Stomach smooth muscle (tissue), 2 donors: ENCODE measurements around the gene SPAG17.

Experiments used
- H3K27ac ChIP-seq: one replicate; pipeline ENCODE4 v1.7.0; 2013; ENCODE audit warnings: mild to moderate bottlenecking, low read length, inconsistent platforms
- H3K27me3 ChIP-seq, 2 donors: one replicate each; pipeline ENCODE4 v1.7.0; 2013; ENCODE audit warnings: low read length in 2 of 2; ENCODE audit not compliant: insufficient read depth in 2 of 2, control insufficient read depth in 1 of 2
- H3K36me3 ChIP-seq, 2 donors: one replicate each; pipeline ENCODE4 v1.7.0; 2013; ENCODE audit warnings: low read length in 2 of 2; ENCODE audit not compliant: control insufficient read depth in 2 of 2, insufficient read depth in 2 of 2
- H3K4me1 ChIP-seq: one replicate; pipeline ENCODE4 v1.7.0; 2013; ENCODE audit warnings: low read length; ENCODE audit not compliant: control insufficient read depth, insufficient read depth
- H3K4me3 ChIP-seq, 2 donors: one replicate each; pipeline ENCODE4 v1.7.0; 2013; ENCODE audit warnings: low read length in 2 of 2
- H3K9ac ChIP-seq, 2 donors: one replicate each; pipeline ENCODE4 v1.7.0; 2013; ENCODE audit warnings: low read length in 2 of 2, mild to moderate bottlenecking in 1 of 2
- H3K9me3 ChIP-seq, 2 donors: one replicate each; pipeline ENCODE4 v1.7.0; 2013; ENCODE audit warnings: low read length in 2 of 2; ENCODE audit not compliant: control insufficient read depth in 2 of 2
- donor health status: healthy.
- donor health status: Pancreatic carcinoma.

SPAG17 gene

GRCh38 chr1:118147522-118147921 lies 37.5 kb downstream of the SPAG17 start:
- peaks cover 0 to 5% of the 10 kb centered on the region in 2 donors for H3K27me3 ChIP-seq
- no peak overlapping the region for H3K4me3 ChIP-seq
- no peaks in the 10 kb centered on the region for H3K36me3 ChIP-seq
- H3K9me3 ChIP-seq, result no peaks in the 10 kb centered on the region
- no peaks in the 10 kb centered on the region for H3K4me1 ChIP-seq
- H3K27ac ChIP-seq, result no peak overlapping the region
- H3K9ac ChIP-seq, result no peak overlapping the region

GRCh38 chr1:118145721-118146120 lies 39.3 kb downstream of the SPAG17 start:
- no peaks in the 10 kb centered on the region for H3K36me3 ChIP-seq
- H3K4me1 ChIP-seq, result no peaks in the 10 kb centered on the region
- H3K27me3 ChIP-seq, result peaks cover 0 to 5% of the 10 kb centered on the region in 2 donors
- no peak overlapping the region for H3K9ac ChIP-seq
- no peaks in the 10 kb centered on the region for H3K9me3 ChIP-seq
- H3K27ac ChIP-seq, result no peak overlapping the region
- no peak overlapping the region for H3K4me3 ChIP-seq

GRCh38 chr1:118144684-118145083 lies 40.3 kb downstream of the SPAG17 start:
- no peak overlapping the region for H3K9ac ChIP-seq
- H3K4me3 ChIP-seq, result no peak overlapping the region
- H3K27me3 ChIP-seq, result peaks cover 0 to 5% of the 10 kb centered on the region in 2 donors
- no peaks in the 10 kb centered on the region for H3K36me3 ChIP-seq
- H3K9me3 ChIP-seq, result no peaks in the 10 kb centered on the region
- no peak overlapping the region for H3K27ac ChIP-seq
- H3K4me1 ChIP-seq, result no peaks in the 10 kb centered on the region

GRCh38 chr1:118143831-118144230 lies 41.2 kb downstream of the SPAG17 start:
- Histone ChIP-seq H3K36me3 (no peaks in the 10 kb centered on the region), H3K4me1 (no peaks in the 10 kb centered on the region), H3K27ac (no peak overlapping the region), H3K9ac (no peak overlapping the region), H3K27me3 (peaks cover 0 to 5% of the 10 kb centered on the region in 2 donors), H3K9me3 (no peaks in the 10 kb centered on the region), H3K4me3 (no peak overlapping the region)

GRCh38 chr1:118143121-118143520 lies 41.9 kb downstream of the SPAG17 start:
- peaks cover 0 to 5% of the 10 kb centered on the region in 2 donors for H3K27me3 ChIP-seq
- H3K36me3 ChIP-seq, result no peaks in the 10 kb centered on the region
- no peak overlapping the region for H3K9ac ChIP-seq
- H3K4me1 ChIP-seq, result no peaks in the 10 kb centered on the region
- no peaks in the 10 kb centered on the region for H3K9me3 ChIP-seq
- H3K27ac ChIP-seq, result no peak overlapping the region
- H3K4me3 ChIP-seq, result no peak overlapping the region

- no peaks in the 10 kb centered on the region for H3K4me1 ChIP-seq
- H3K36me3 ChIP-seq, result no peaks in the 10 kb centered on the region
Measured at GRCh38 chr1:118142546-118142945, 42.5 kb downstream of the SPAG17 start.

GRCh38 chr1:118137900-118138299 lies 47.1 kb downstream of the SPAG17 start:
- H3K9me3 ChIP-seq, result no peaks in the 10 kb centered on the region
- peaks cover 0 to 3% of the 10 kb centered on the region in 2 donors for H3K27me3 ChIP-seq
- no peak overlapping the region for H3K27ac ChIP-seq
- H3K36me3 ChIP-seq, result no peaks in the 10 kb centered on the region
- H3K9ac ChIP-seq, result no peak overlapping the region
- H3K4me3 ChIP-seq, result no peak overlapping the region
- no peaks in the 10 kb centered on the region for H3K4me1 ChIP-seq

More at GRCh38 chr1:118142546-118142945, 42.5 kb downstream of the SPAG17 start:
- Histone ChIP-seq H3K27me3 (peaks cover 0 to 5% of the 10 kb centered on the region in 2 donors), H3K4me3 (no peak overlapping the region), H3K9ac (no peak overlapping the region), H3K9me3 (no peaks in the 10 kb centered on the region), H3K27ac (no peak overlapping the region)

GRCh38 chr1:118136187-118136941 lies 48.7 kb downstream of the SPAG17 start:
- Histone ChIP-seq H3K9ac (no peak overlapping the region), H3K4me1 (no peaks in the 10 kb centered on the region), H3K27me3 (peaks cover 0 to 3% of the 10 kb centered on the region in 2 donors), H3K4me3 (no peak overlapping the region), H3K27ac (no peak overlapping the region), H3K36me3 (no peaks in the 10 kb centered on the region), H3K9me3 (no peaks in the 10 kb centered on the region)

- no peak overlapping the region for H3K27ac ChIP-seq
- peaks cover 0 to 3% of the 10 kb centered on the region in 2 donors for H3K27me3 ChIP-seq
- no peaks in the 10 kb centered on the region for H3K9me3 ChIP-seq
- no peak overlapping the region for H3K9ac ChIP-seq
- no peaks in the 10 kb centered on the region for H3K36me3 ChIP-seq
- no peaks in the 10 kb centered on the region for H3K4me1 ChIP-seq
- H3K4me3 ChIP-seq, result no peak overlapping the region
Measured at GRCh38 chr1:118132000-118132399, 53.0 kb downstream of the SPAG17 start.

- Histone ChIP-seq H3K4me1 (no peaks in the 10 kb centered on the region), H3K36me3 (no peaks in the 10 kb centered on the region), H3K9me3 (no peaks in the 10 kb centered on the region), H3K27me3 (peaks cover 0 to 3% of the 10 kb centered on the region in 2 donors), H3K27ac (no peak overlapping the region), H3K9ac (no peak overlapping the region), H3K4me3 (no peak overlapping the region)
Measured at GRCh38 chr1:118128761-118129160, 56.3 kb downstream of the SPAG17 start.

- Histone ChIP-seq H3K4me1 (no peaks in the 10 kb centered on the region), H3K36me3 (no peaks in the 10 kb centered on the region), H3K4me3 (no peak overlapping the region), H3K27me3 (no peaks in the 10 kb centered on the region), H3K27ac (no peak overlapping the region), H3K9me3 (no peaks in the 10 kb centered on the region), H3K9ac (no peak overlapping the region)
Measured at GRCh38 chr1:118124064-118124463, 61.0 kb downstream of the SPAG17 start.
